H1 (cell line): Measurements from ENCODE around the gene ACTG1. TPM values are rescaled to one million over a fixed set of nuclear protein-coding genes. Genes with fewer than 3 reads are reported as not detected.

Experiments
- CTCF ChIA-PET: fragments of 300-600 bp; sonication (Branson Sonifier 250); formaldehyde crosslinking; loops from one replicate; lab custom pipeline; 2021; ENCODE audit not compliant: partially characterized antibody; lab: Charles Lee
- POLR2A ChIA-PET: fragments of 300-600 bp; sonication (Branson Sonifier 250); formaldehyde crosslinking; loops from one replicate; lab custom pipeline; 2021; ENCODE audit warnings: inconsistent platforms; ENCODE audit not compliant: partially characterized antibody; lab: Charles Lee
- DNase-seq, 2 experiments: peaks; one replicate each; pipeline versions ENCODE4 v3.0.0 to v3.0.0-alpha.2; 2010 to 2022; ENCODE audit warnings: low spot score in 2 of 2, low read depth in 1 of 2, mixed read lengths in 1 of 2
- FAIRE-seq: peaks from 2 replicates; lab custom pipeline; 2011; peaks lifted over from hg19 to GRCh38; lab: Jason Lieb, UNC
- H2AFZ ChIP-seq: 2 replicates; pipeline ENCODE4 v1.8.1; 2012; ENCODE audit warnings: low read length, inconsistent platforms
- H2AK5ac ChIP-seq: 2 replicates; pipeline ENCODE4 v1.6.1; 2013; ENCODE audit warnings: low read depth, low read length
- H2BK120ac ChIP-seq: replicated peaks from 2 replicates; pipeline ENCODE3; 2013; ENCODE audit warnings: low read depth, low read length, inconsistent platforms
- H2BK12ac ChIP-seq: 2 replicates; pipeline ENCODE4 v1.6.1; 2013; ENCODE audit warnings: low read depth, low read length
- H2BK15ac ChIP-seq: 2 replicates; pipeline ENCODE4 v1.6.1; 2013; ENCODE audit warnings: low read length
- H2BK20ac ChIP-seq: 2 replicates; pipeline ENCODE4 v1.6.1; 2013; ENCODE audit warnings: low read length
- H2BK5ac ChIP-seq: 2 replicates; pipeline ENCODE4 v1.6.1; 2013; ENCODE audit warnings: low read depth, low read length
- H3K14ac ChIP-seq: 2 replicates; pipeline ENCODE4 v1.6.1; 2013; ENCODE audit warnings: inconsistent platforms; ENCODE audit not compliant: insufficient read length
- H3K18ac ChIP-seq: 2 replicates; pipeline ENCODE4 v1.6.1; 2013; ENCODE audit warnings: low read length; ENCODE audit errors: extremely low read depth
- H3K23ac ChIP-seq: 2 replicates; pipeline ENCODE4 v1.6.1; 2013; ENCODE audit warnings: inconsistent platforms; ENCODE audit not compliant: insufficient read length
- H3K23me2 ChIP-seq: 2 replicates; pipeline ENCODE4 v1.6.1; 2013; ENCODE audit warnings: low read depth, low read length
- H3K27ac ChIP-seq: 2 replicates; pipeline ENCODE4 v1.6.1; 2011; ENCODE audit warnings: low read depth, low read length, inconsistent platforms
- H3K27me3 ChIP-seq, 4 experiments: replicated peaks in 1 of 4; 1 replicate in 1 of 4; 2 replicates in 3 of 4; pipeline versions ENCODE4 v1.6.1 to v1.8.1; 2011 to 2013; ENCODE audit warnings: low read length in 3 of 4, mild to moderate bottlenecking in 3 of 4, inconsistent platforms in 2 of 4, mixed read lengths in 2 of 4, moderate library complexity in 1 of 4; ENCODE audit not compliant: control insufficient read depth in 3 of 4, insufficient read depth in 3 of 4; ENCODE audit errors: extremely low read depth in 1 of 4
- H3K36me3 ChIP-seq, 4 experiments: 2 replicates each; pipeline versions ENCODE4 v1.6.1 to v1.8.1; 2011 to 2013; ENCODE audit warnings: mild to moderate bottlenecking in 4 of 4, low read length in 3 of 4, moderate library complexity in 2 of 4, control low read depth in 1 of 4, inconsistent platforms in 1 of 4; ENCODE audit not compliant: insufficient read depth in 4 of 4, control insufficient read depth in 2 of 4
- H3K4ac ChIP-seq: replicated peaks from 2 replicates; pipeline ENCODE3; 2013; ENCODE audit warnings: low read length, low read depth, mixed read lengths, inconsistent platforms; ENCODE audit not compliant: insufficient read length
- H3K4me1 ChIP-seq, 4 experiments: replicated peaks in 1 of 4; 1 replicate in 1 of 4; 2 replicates in 3 of 4; pipeline versions ENCODE4 v1.6.1 to v1.8.1; 2011 to 2013; ENCODE audit warnings: low read length in 3 of 4, inconsistent platforms in 2 of 4, mixed read lengths in 1 of 4; ENCODE audit not compliant: insufficient read depth in 4 of 4, control insufficient read depth in 3 of 4
- H3K4me2 ChIP-seq, 2 experiments: 2 replicates each; pipeline versions ENCODE4 v1.6.1 to v1.8.1; 2011 to 2013; ENCODE audit warnings: low read depth in 2 of 2, low read length in 2 of 2, control low read depth in 1 of 2, inconsistent platforms in 1 of 2, mild to moderate bottlenecking in 1 of 2; ENCODE audit not compliant: insufficient read depth in 1 of 2
- H3K4me3 ChIP-seq, 4 experiments: fragments of 200-600, 300-600 bp in 1 of 4; sonication (generic), shearing (Covaris generic), sonication (Bioruptor Twin) in 1 of 4; 2 replicates each; pipeline versions ENCODE4 v1.5.1 to v1.8.1; 2011 to 2016; ENCODE audit warnings: low read length in 4 of 4, low read depth in 3 of 4, control low read depth in 2 of 4, inconsistent platforms in 2 of 4, mild to moderate bottlenecking in 2 of 4, mixed read lengths in 1 of 4, moderate library complexity in 1 of 4; ENCODE audit not compliant: insufficient read depth in 2 of 4; ENCODE audit errors: extremely low read depth in 1 of 4
- H3K56ac ChIP-seq: replicated peaks from 2 replicates; pipeline ENCODE3; 2013; ENCODE audit warnings: low read depth, mild to moderate bottlenecking, mixed read lengths, low read length, inconsistent platforms; ENCODE audit not compliant: insufficient read length
- H3K79me1 ChIP-seq: 2 replicates; pipeline ENCODE4 v1.6.1; 2013; ENCODE audit warnings: low read depth, low read length, control low read depth
- H3K79me2 ChIP-seq, 2 experiments: 2 replicates each; pipeline versions ENCODE4 v1.6.1 to v1.8.1; 2012 to 2013; ENCODE audit warnings: low read length in 2 of 2, mild to moderate bottlenecking in 2 of 2, inconsistent platforms in 1 of 2; ENCODE audit not compliant: insufficient read depth in 2 of 2, control insufficient read depth in 1 of 2
- H3K9ac ChIP-seq, 4 experiments: replicated peaks in 1 of 4; 1 replicate in 1 of 4; 2 replicates in 3 of 4; pipeline versions ENCODE4 v1.6.1 to v1.8.1; 2011 to 2013; ENCODE audit warnings: low read depth in 3 of 4, low read length in 3 of 4, control low read depth in 2 of 4, mild to moderate bottlenecking in 2 of 4, moderate library complexity in 2 of 4, inconsistent platforms in 1 of 4; ENCODE audit errors: extremely low read depth in 1 of 4
- H3K9me3 ChIP-seq, 2 experiments: 2 replicates each; pipeline versions ENCODE4 v1.6.1 to v1.8.1; 2012 to 2013; ENCODE audit warnings: mild to moderate bottlenecking in 2 of 2, moderate library complexity in 2 of 2, control low read depth in 1 of 2, inconsistent platforms in 1 of 2, low read depth in 1 of 2, low read length in 1 of 2, mixed read lengths in 1 of 2; ENCODE audit not compliant: insufficient read depth in 2 of 2
- H4K20me1 ChIP-seq, 2 experiments: replicated peaks in 1 of 2; 2 replicates each; pipeline versions ENCODE3 to v1.8.1; 2011 to 2013; ENCODE audit warnings: inconsistent platforms in 2 of 2, low read length in 2 of 2, mild to moderate bottlenecking in 1 of 2; ENCODE audit not compliant: insufficient read depth in 2 of 2, control insufficient read depth in 1 of 2
- H4K5ac ChIP-seq: 2 replicates; pipeline ENCODE4 v1.6.1; 2013; ENCODE audit warnings: low read length, low read depth, mixed read lengths, inconsistent platforms; ENCODE audit not compliant: insufficient read length
- H4K8ac ChIP-seq: 2 replicates; pipeline ENCODE4 v1.8.0; 2013; ENCODE audit warnings: mild to moderate bottlenecking, moderate library complexity, low read length, inconsistent platforms; ENCODE audit not compliant: insufficient read depth; ENCODE audit errors: extremely low read depth
- H4K91ac ChIP-seq: replicated peaks from 2 replicates; pipeline ENCODE3; 2013; ENCODE audit warnings: low read length, mixed read lengths, inconsistent platforms; ENCODE audit not compliant: insufficient read length
- BRCA1 ChIP-seq: IDR thresholded peaks from 2 replicates; pipeline ENCODE4 v1.6.1; 2012; ENCODE audit warnings: low read depth, low read length, improper control_type of control experiment
- GTF2F1 ChIP-seq: IDR thresholded peaks from 2 replicates; pipeline ENCODE4 v1.6.1; 2012; ENCODE audit warnings: low read depth, low read length, improper control_type of control experiment, borderline replicate concordance
- HDAC2 ChIP-seq, 2 experiments: fragments of 300-600 bp in 1 of 2; sonication (generic) in 1 of 2; IDR thresholded peaks; 2 replicates each; pipeline ENCODE4 v1.6.1; 2011 to 2012; ENCODE audit warnings: low read depth in 2 of 2, low read length in 2 of 2, mild to moderate bottlenecking in 2 of 2, moderate library complexity in 2 of 2, borderline replicate concordance in 1 of 2, inconsistent platforms in 1 of 2
- KDM4A ChIP-seq: IDR thresholded peaks from one replicate; pipeline ENCODE4 v1.7.1; 2012; ENCODE audit warnings: low read depth, mild to moderate bottlenecking, moderate library complexity, low read length, inconsistent platforms; ENCODE audit not compliant: severe bottlenecking
- MAFK ChIP-seq: IDR thresholded peaks from 2 replicates; pipeline ENCODE4 v1.6.1; 2012; ENCODE audit warnings: low read depth, mild to moderate bottlenecking, improper control_type of control experiment, low read length
- POLR2A ChIP-seq, 2 experiments: IDR thresholded peaks; 1 replicate in 1 of 2; 2 replicates in 1 of 2; pipeline ENCODE4 v1.6.1; 2011; ENCODE audit warnings: low read depth in 2 of 2, low read length in 2 of 2, mild to moderate bottlenecking in 2 of 2; ENCODE audit errors: control extremely low read depth in 1 of 2
- RFX5 ChIP-seq: IDR thresholded peaks from 2 replicates; pipeline ENCODE4 v1.6.1; 2011; ENCODE audit warnings: low read depth, low read length, improper control_type of control experiment, borderline replicate concordance
- SP2 ChIP-seq: IDR thresholded peaks from 2 replicates; pipeline ENCODE4 v1.6.1; 2012; ENCODE audit warnings: mild to moderate bottlenecking, low read length, inconsistent platforms
- TAF7 ChIP-seq: optimal IDR thresholded peaks from 2 replicates; pipeline ENCODE3; 2011; ENCODE audit warnings: low read depth, mild to moderate bottlenecking, inconsistent platforms, low read length, moderate library complexity, borderline replicate concordance
- TCF12 ChIP-seq: IDR thresholded peaks from 2 replicates; pipeline ENCODE4 v1.6.1; 2011; ENCODE audit warnings: low read depth, mild to moderate bottlenecking, low read length
- ZNF274 ChIP-seq: IDR thresholded peaks from 2 replicates; pipeline ENCODE4 v1.7.0; 2012; ENCODE audit warnings: low read length, borderline replicate concordance; ENCODE audit errors: extremely low read depth
- WGBS, 2 experiments: shearing (Covaris generic) in 1 of 2; methylation state at CpG; one replicate each; pipeline versions ENCODE4 v1.1.6 to v1.1.7; 2013 to 2015; ENCODE audit warnings: low lambda C conversion rate in 2 of 2, mixed read lengths in 2 of 2, inconsistent platforms in 1 of 2, low coverage in 1 of 2, missing lambda C conversion rate in 1 of 2; ENCODE audit not compliant: insufficient replicate concordance in 2 of 2, insufficient coverage in 1 of 2, insufficient read length in 1 of 2; ENCODE audit errors: extremely low coverage in 1 of 2, missing lambda C conversion rate in 1 of 2; 5-methylcytosine and 5-hydroxymethylcytosine counted together
- polyA plus RNA-seq, 7 experiments: library from polyadenylated mRNA; depleted of rRNA in 3 of 7; stranded (reverse) in 5 of 7; unstranded in 2 of 7; fragments of >200 nt in 5 of 7; fragments of 200-250 nt in 2 of 7; gene quantifications; 1 replicate in 5 of 7; 2 replicates in 1 of 7; 4 replicates in 1 of 7; pipeline versions ENCODE4 v1.2.1 to v1.2.3, GENCODE V29; 2011 to 2013; ENCODE audit warnings: missing spikeins in 2 of 7, mixed read lengths in 2 of 7
- total RNA-seq: library from RNA; stranded (reverse); fragmentation: NEBNext Ultra II Directional; extraction: Animal tissue kit (Norgen Biotek cat#: 25700); gene quantifications from 2 replicates; pipeline ENCODE4 v1.2.1, GENCODE V29; 2021

ACTG1 gene
- total and polyA plus RNA-seq, 2 of the 8 experiments (the other 6 are each of a cell fraction or from before 2014, with no cell fraction given): 3,535 to 5,010 TPM

GRCh38 chr17:81519284-81520020 lies 6.9 kb upstream of the ACTG1 start:
- Histone ChIP-seq H3K79me1 (0 out of 2 replicates have a peak, but pooled peaks cover 5% of the 10 kb centered on the region), H3K18ac (peak overlapping the region; percentile 78), H4K8ac (peak overlapping the region; percentile 76), H3K23ac (no peak overlapping the region), H2BK5ac (peak overlapping the region; percentile 16; the same call in 1 of the 2 replicates), H4K20me1 (peaks cover 2 to 11% of the 10 kb centered on the region in 2 experiments), H3K27me3 (peaks cover 0 to 43% (median 27%) of the 10 kb centered on the region in 4 experiments; a peak in 5 of 7 replicates), H3K27ac (no peak overlapping the region), H3K23me2 (peaks cover 17% of the 10 kb centered on the region; the same call in 1 of the 2 replicates), H3K4me1 (peaks cover 0 to 54% (median 30%) of the 10 kb centered on the region in 4 experiments; a peak in 6 of 7 replicates), H2BK120ac (no peak overlapping the region), H3K79me2 (peaks cover 0 to 13% of the 10 kb centered on the region in 2 experiments; a peak in 2 of 4 replicates), H2AFZ (peak overlapping the region; percentile 17; the same call in 1 of the 2 replicates), H4K91ac (peak overlapping the region; percentile 65), H3K4ac (no peak overlapping the region), H3K9ac (peak overlapping the region in 2 of 4 experiments; percentile 13 to 32; a peak in 1 of 7 replicates), H3K9me3 (no peaks in the 10 kb centered on the region), H2BK20ac (no peak overlapping the region), H3K4me3 (peak overlapping the region; percentile 43 to 73 (median 46)), H3K4me2 (peak overlapping the region; percentile 74 to 95), H2AK5ac (no peak overlapping the region), H3K14ac (no peak overlapping the region), H3K36me3 (no peaks in the 10 kb centered on the region), H2BK15ac (peak overlapping the region; percentile 72; the same call in 1 of the 2 replicates), H2BK12ac (0 out of 2 replicates have a peak overlapping the region, but pooled peaks have one; percentile 39), H3K56ac (no peak overlapping the region), H4K5ac (no peak overlapping the region)
- POLR2A ChIA-PET: interaction anchor here (1.0 to 30.5 kb wide), 10 partner anchors 10 to 277 kb away, joined by 3 to 1004 read pairs (median 8); partner anchors contain the start of genes ACTG1, FAAP100 and FSCN2
- FAIRE-seq: no peak
- DNase-seq: peak in 1 of 2 experiments; percentile 69
- CTCF ChIA-PET: interaction anchor here (0.7 to 5.2 kb wide), 13 partner anchors 11 to 228 kb away, joined by 3 to 33 read pairs (median 4); no protein-coding TSS in a partner anchor
- 8% methylated on average over 42 of the region's 61 CpGs; no CpG with 5 or more reads in 1 of the 2 experiments for WGBS, 2 experiments
- TF ChIP-seq BRCA1 (peak; percentile 15; the same call in 1 of the 2 replicates), GTF2F1 (no peak), SP2 (no peak), RFX5 (no peak), KDM4A (peak; percentile 86), HDAC2 (IDR thresholded peaks at IDR 0.05; ENCODE audit: borderline replicate concordance in 1 of 2, low read depth in 2 of 2, low read length in 2 of 2) (no peak; a peak in 1 of 4 replicates), ZNF274 (no peak), MAFK (no peak), TAF7 (no peak), POLR2A (IDR thresholded peaks at IDR 0.05; ENCODE audit: control extremely low read depth in 1 of 2, low read depth in 2 of 2, low read length in 2 of 2) (no peak), TCF12 (no peak)
